ENCODE results near the gene RNF113B.

The RNF113B gene

GRCh38 chr13:98176777-98177608 is at the start of gene RNF113B:
TSS of gene RNF113B (minus strand) at chr13:98177269. CDS start at chr13:98177236, 33 bp downstream.
- DNase-seq (ENCODE audit: low read depth, low spot score), result no peak

- no peak for DNase-seq (ENCODE audit: low read depth, low spot score)
Measured at GRCh38 chr13:98226496-98226895, 49.4 kb upstream of the RNF113B start.

GRCh38 chr13:98225036-98225940 is 48.2 kb upstream of the RNF113B start:
- DNase-seq (ENCODE audit: low read depth, low spot score), result no peak

- DNase-seq (ENCODE audit: low read depth, low spot score), result no peak
Measured at GRCh38 chr13:98224557-98224956, 47.5 kb upstream of the RNF113B start.

GRCh38 chr13:98223741-98224140 is 46.7 kb upstream of the RNF113B start:
- no peak for DNase-seq (ENCODE audit: low read depth, low spot score)

GRCh38 chr13:98222816-98223215 is 45.7 kb upstream of the RNF113B start:
- DNase-seq (ENCODE audit: low read depth, low spot score), result no peak

GRCh38 chr13:98222081-98222554 is 45.0 kb upstream of the RNF113B start:
- peak; percentile 62 for DNase-seq (ENCODE audit: low read depth, low spot score)

- DNase-seq (ENCODE audit: low read depth, low spot score), result no peak
Measured at GRCh38 chr13:98221234-98221633, 44.2 kb upstream of the RNF113B start.

- DNase-seq (ENCODE audit: low read depth, low spot score), result peak; percentile 42
Measured at GRCh38 chr13:98220271-98220791, 43.3 kb upstream of the RNF113B start.

GRCh38 chr13:98219685-98220084 is 42.6 kb upstream of the RNF113B start:
- DNase-seq (ENCODE audit: low read depth, low spot score), result no peak

- DNase-seq (ENCODE audit: low read depth, low spot score), result no peak
Measured at GRCh38 chr13:98217597-98217996, 40.5 kb upstream of the RNF113B start.

- DNase-seq (ENCODE audit: low read depth, low spot score), result no peak
Measured at GRCh38 chr13:98216711-98217285, 39.7 kb upstream of the RNF113B start.

GRCh38 chr13:98216135-98216565 is 39.1 kb upstream of the RNF113B start:
- DNase-seq (ENCODE audit: low read depth, low spot score), result peak; percentile 75

- DNase-seq (ENCODE audit: low read depth, low spot score), result no peak
Measured at GRCh38 chr13:98215508-98215907, 38.4 kb upstream of the RNF113B start.

GRCh38 chr13:98214707-98215106 is 37.6 kb upstream of the RNF113B start:
- no peak for DNase-seq (ENCODE audit: low read depth, low spot score)

- no peak for DNase-seq (ENCODE audit: low read depth, low spot score)
Measured at GRCh38 chr13:98214008-98214643, 37.1 kb upstream of the RNF113B start.

- DNase-seq (ENCODE audit: low read depth, low spot score), result no peak
Measured at GRCh38 chr13:98213354-98213753, 36.3 kb upstream of the RNF113B start.

- DNase-seq (ENCODE audit: low read depth, low spot score), result no peak
Measured at GRCh38 chr13:98212763-98213162, 35.7 kb upstream of the RNF113B start.

- DNase-seq (ENCODE audit: low read depth, low spot score), result no peak
Measured at GRCh38 chr13:98208606-98209005, 31.5 kb upstream of the RNF113B start.

- DNase-seq (ENCODE audit: low read depth, low spot score), result peak; percentile 54
Measured at GRCh38 chr13:98207416-98207815, 30.3 kb upstream of the RNF113B start.

- DNase-seq (ENCODE audit: low read depth, low spot score), result peak; percentile 81
Measured at GRCh38 chr13:98206946-98207345, 29.9 kb upstream of the RNF113B start.

Data from astrocyte of the hippocampus (primary cell).